Measurements from ENCODE around the gene SSC4D. TPM values are rescaled to one million over a fixed set of nuclear protein-coding genes. Genes with fewer than 3 reads are reported as not detected.

SSC4D gene
- total RNA-seq, 2 experiments from 2014 or later: 0.44 TPM; not detected in 1

GRCh38 chr7:76393116-76394031 lies 16.1 kb downstream of the SSC4D start:
- intact Hi-C loops (cut with micrococcal nuclease; ENCODE audit: unreplicated experiment): loop anchor here (2.0 kb wide), 1 partner anchor 35 kb away; the partner anchor contains the start of gene YWHAG
- Histone ChIP-seq H3K9me3 (ENCODE audit: low read length) (no peaks in the 10 kb centered on the region), H3K9me2 (ENCODE audit: insufficient read depth, low read length) (no peaks in the 10 kb centered on the region), H3K36me3 (ENCODE audit: insufficient read depth, low read length) (no peaks in the 10 kb centered on the region), H3K4me1 (ENCODE audit: insufficient read depth, low read length, poor library complexity, severe bottlenecking) (peaks cover 29% of the 10 kb centered on the region), H3K27ac (ENCODE audit: low read depth, low read length, poor library complexity, severe bottlenecking) (no peak overlapping the region), H4K20me1 (ENCODE audit: insufficient read depth, low read length) (no peaks in the 10 kb centered on the region), H2AFZ (ENCODE audit: low read length) (peak overlapping the region; percentile 91), H3K4me3 (ENCODE audit: low read depth, low read length, poor library complexity, severe bottlenecking) (peak overlapping the region; percentile 68), H3K4me2 (ENCODE audit: low read length) (peak overlapping the region; percentile 81), H3K79me2 (ENCODE audit: insufficient read depth, low read depth, low read length) (no peaks in the 10 kb centered on the region)
- POLR2A ChIA-PET: interaction anchor here (0.7 kb wide), 1 partner anchor 75 kb away, joined by 3 read pairs; no protein-coding TSS in a partner anchor
- DNase-seq (ENCODE audit: low spot score): peak; percentile 95
- BruUV-seq (replicated peaks): no TSS peak
- TF ChIP-seq CTCF (conservative IDR thresholded peaks at IDR 0.05; ENCODE audit: low read length) (no peak), EZH2phosphoT487 (IDR thresholded peaks at IDR 0.05; ENCODE audit: borderline replicate concordance, low read depth, low read length) (no peak)
- CTCF ChIA-PET (ENCODE audit: unreplicated experiment): no interaction called here

GRCh38 chr7:76392531-76393115 lies 16.9 kb downstream of the SSC4D start:
- CTCF ChIA-PET (ENCODE audit: unreplicated experiment): no interaction called here
- Histone ChIP-seq H3K9me3 (ENCODE audit: low read length) (no peaks in the 10 kb centered on the region), H3K79me2 (ENCODE audit: insufficient read depth, low read depth, low read length) (no peaks in the 10 kb centered on the region), H3K36me3 (ENCODE audit: insufficient read depth, low read length) (no peaks in the 10 kb centered on the region), H4K20me1 (ENCODE audit: insufficient read depth, low read length) (no peaks in the 10 kb centered on the region), H3K4me2 (ENCODE audit: low read length) (peak overlapping the region; percentile 81), H3K9me2 (ENCODE audit: insufficient read depth, low read length) (no peaks in the 10 kb centered on the region), H3K4me3 (ENCODE audit: low read depth, low read length, poor library complexity, severe bottlenecking) (peak overlapping the region; percentile 68), H3K4me1 (ENCODE audit: insufficient read depth, low read length, poor library complexity, severe bottlenecking) (peaks cover 26% of the 10 kb centered on the region), H2AFZ (ENCODE audit: low read length) (peak overlapping the region; percentile 91), H3K27ac (ENCODE audit: low read depth, low read length, poor library complexity, severe bottlenecking) (no peak overlapping the region)
- POLR2A ChIA-PET: no interaction called here
- intact Hi-C loops (cut with micrococcal nuclease; ENCODE audit: unreplicated experiment): loop anchor here (2.0 kb wide), 1 partner anchor 34 kb away; the partner anchor contains the start of gene YWHAG
- TF ChIP-seq EZH2phosphoT487 (IDR thresholded peaks at IDR 0.05; ENCODE audit: borderline replicate concordance, low read depth, low read length): no peak
- no peak for TF ChIP-seq CTCF (conservative IDR thresholded peaks at IDR 0.05; ENCODE audit: low read length)
- DNase-seq (ENCODE audit: low spot score): no peak
- BruUV-seq (replicated peaks): no TSS peak
